ENCODE results near the gene EDAR.

EDAR gene

DNA sequence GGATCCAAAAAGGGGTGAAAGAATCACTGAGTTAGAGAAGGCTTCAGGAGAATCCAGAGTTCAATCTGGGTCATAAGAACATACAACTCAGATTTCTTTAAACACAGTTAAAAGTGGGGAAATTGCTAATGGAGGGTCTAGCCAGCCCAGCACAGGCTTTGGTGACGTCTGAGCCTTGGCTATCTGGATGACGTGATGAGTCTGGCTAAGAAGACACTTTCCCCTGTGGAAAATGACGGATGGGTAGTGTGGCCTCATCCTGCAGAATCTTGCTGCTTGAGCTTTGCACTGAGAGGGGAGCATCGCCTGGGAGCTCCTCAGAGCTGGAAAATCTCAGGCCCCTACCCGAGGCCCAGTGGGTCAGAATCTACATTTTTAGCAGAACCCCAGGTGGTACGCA lies 19.2 kb downstream of the EDAR start:
- no peak for DNase-seq (ENCODE audit: low read depth in 2 of 2, low spot score in 1 of 2)

DNA sequence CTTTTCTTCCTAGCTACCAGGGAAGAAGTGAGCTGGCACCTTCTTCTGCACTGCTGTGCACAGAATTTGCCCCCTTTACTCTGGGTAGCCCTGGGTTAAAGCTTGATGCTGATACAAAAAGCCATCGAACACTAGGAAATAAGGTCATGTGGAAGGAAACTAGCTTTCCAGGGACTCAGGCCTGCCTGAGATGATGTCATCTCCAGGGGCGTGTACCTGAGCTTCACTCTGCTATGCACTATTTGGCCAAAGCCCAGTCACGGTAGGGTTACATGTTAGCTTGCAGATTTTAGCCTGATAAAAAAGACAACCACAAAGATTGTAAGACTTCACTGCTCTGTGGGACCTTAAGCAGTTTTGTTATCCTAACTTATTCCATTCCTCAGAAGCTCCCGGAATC lies 20.4 kb downstream of the EDAR start:
- no peak for DNase-seq (ENCODE audit: low read depth in 2 of 2, low spot score in 1 of 2)

DNA sequence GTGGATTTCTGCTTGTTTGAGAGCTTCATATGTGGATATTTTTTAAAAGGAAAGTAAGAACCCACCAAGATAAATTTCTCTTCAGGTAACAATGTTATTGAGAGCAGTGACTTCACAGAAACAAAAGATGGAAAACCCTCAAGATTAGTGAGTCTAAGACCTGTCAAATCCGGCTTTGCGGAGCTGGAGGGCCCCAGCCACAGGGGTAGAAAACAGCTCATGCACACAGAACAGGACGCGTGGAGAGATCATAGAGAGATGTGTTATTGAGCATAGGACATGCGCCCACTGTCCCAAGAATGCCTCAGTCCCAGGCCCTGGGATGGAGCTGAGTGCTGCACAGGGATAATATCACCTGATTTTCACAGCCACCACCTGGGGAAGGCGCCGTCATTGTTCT lies 21.3 kb downstream of the EDAR start:
- DNase-seq (ENCODE audit: low read depth in 2 of 2, low spot score in 1 of 2): no peak

- no peak for DNase-seq (ENCODE audit: low read depth in 2 of 2, low spot score in 1 of 2)
Observed at GRCh38 chr2:108965540-108966289, 23.3 kb downstream of the EDAR start.

- no peak for DNase-seq (ENCODE audit: low read depth in 2 of 2, low spot score in 1 of 2)
Observed at GRCh38 chr2:108963057-108963456, 26.0 kb downstream of the EDAR start.

GRCh38 chr2:108961796-108962195 lies 27.2 kb downstream of the EDAR start:
- DNase-seq (ENCODE audit: low read depth in 2 of 2, low spot score in 1 of 2): no peak

DNA sequence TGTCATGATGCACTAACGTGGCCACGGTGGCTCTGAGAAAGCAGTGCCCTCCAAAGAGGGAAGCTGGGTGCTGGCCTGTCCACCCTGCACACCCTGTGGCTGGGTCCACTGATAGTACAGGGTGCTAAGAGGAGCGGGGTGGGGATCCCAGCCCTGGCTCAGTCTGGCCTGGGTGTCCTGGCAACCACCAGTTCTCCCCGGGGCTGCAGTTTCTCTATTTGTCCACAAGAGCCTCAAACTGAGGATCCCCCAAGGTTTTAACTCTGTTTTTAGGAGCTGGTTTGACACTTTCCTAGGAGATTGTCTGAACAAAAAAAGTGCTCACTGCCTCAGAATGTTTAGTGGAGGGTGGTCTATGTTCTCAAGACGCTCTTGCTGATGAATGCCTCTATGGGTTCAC lies 29.0 kb downstream of the EDAR start:
- DNase-seq (ENCODE audit: low read depth in 2 of 2, low spot score in 1 of 2): no peak

- DNase-seq (ENCODE audit: low read depth in 2 of 2, low spot score in 1 of 2): no peak
Observed at GRCh38 chr2:108959401-108959800, 29.6 kb downstream of the EDAR start.

GRCh38 chr2:108958632-108959341 lies 30.2 kb downstream of the EDAR start:
- no peak for DNase-seq (ENCODE audit: low read depth in 2 of 2, low spot score in 1 of 2)

GRCh38 chr2:108958002-108958401 lies 31.0 kb downstream of the EDAR start:
- DNase-seq (ENCODE audit: low read depth in 2 of 2, low spot score in 1 of 2): no peak

DNA sequence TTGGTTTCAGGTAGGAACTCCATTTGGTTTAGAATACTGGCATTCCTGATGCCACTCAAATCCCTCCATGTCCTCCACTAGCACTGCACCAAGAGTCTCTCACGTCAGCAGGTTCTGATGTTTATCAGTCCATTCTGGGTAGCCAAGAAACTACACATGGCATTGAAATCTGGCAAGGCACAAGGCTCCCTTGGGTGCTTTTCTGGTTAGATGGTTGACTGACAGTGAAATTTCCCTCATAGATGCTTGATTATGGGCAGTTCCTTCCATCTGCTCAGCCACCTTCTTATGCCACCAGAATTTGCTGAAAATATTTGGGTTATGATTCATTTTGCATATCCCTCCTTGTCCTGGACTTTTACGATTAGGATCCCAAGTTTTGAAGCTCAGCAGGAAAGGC lies 32.6 kb downstream of the EDAR start:
- DNase-seq (ENCODE audit: low read depth in 2 of 2, low spot score in 1 of 2): no peak

- no peak for DNase-seq (ENCODE audit: low read depth in 2 of 2, low spot score in 1 of 2)
Observed at GRCh38 chr2:108950369-108951135, 38.5 kb downstream of the EDAR start.

- no peak for DNase-seq (ENCODE audit: low read depth in 2 of 2, low spot score in 1 of 2)
Observed at GRCh38 chr2:108949316-108950239, 39.4 kb downstream of the EDAR start.

GRCh38 chr2:108947271-108947907 lies 41.6 kb downstream of the EDAR start:
- no peak for DNase-seq (ENCODE audit: low read depth in 2 of 2, low spot score in 1 of 2)

DNA sequence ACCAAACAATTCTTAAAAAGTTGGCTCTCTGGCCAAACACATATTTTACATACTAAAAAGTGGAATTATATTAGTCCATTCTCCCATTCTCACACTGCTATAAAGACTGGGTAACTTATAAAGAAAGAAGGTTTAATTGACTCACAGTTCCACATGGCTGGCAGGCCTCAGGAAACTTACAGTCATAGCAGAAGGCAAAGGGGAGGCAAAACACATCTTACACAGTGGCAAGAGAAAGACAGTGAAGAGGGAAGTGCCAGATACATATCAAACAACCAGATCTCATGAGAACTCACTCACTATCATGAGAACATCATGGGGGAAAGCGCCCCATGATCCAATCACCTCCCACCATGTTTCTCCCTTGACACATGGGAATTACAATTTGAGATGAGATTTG lies 42.6 kb downstream of the EDAR start:
- no peak for DNase-seq (ENCODE audit: low read depth in 2 of 2, low spot score in 1 of 2)

GRCh38 chr2:108945969-108946368 lies 43.1 kb downstream of the EDAR start:
- DNase-seq (ENCODE audit: low read depth in 2 of 2, low spot score in 1 of 2): no peak

- no peak for DNase-seq (ENCODE audit: low read depth in 2 of 2, low spot score in 1 of 2)
Observed at GRCh38 chr2:108944601-108945331, 44.3 kb downstream of the EDAR start.

GRCh38 chr2:108943751-108944150 lies 45.3 kb downstream of the EDAR start:
- no peak for DNase-seq (ENCODE audit: low read depth in 2 of 2, low spot score in 1 of 2)

GRCh38 chr2:108942888-108943287 lies 46.1 kb downstream of the EDAR start:
- DNase-seq (ENCODE audit: low read depth in 2 of 2, low spot score in 1 of 2): no peak
